HG02610 (cell line): ENCODE data around the gene CCSAP.
"Not testable (repeated sequence)": the region's sequence is repeated elsewhere in the genome, so short reads cannot be mapped to it uniquely, and the experiment has no call there.

Source experiments
- ATAC-seq: cut with Tn5 transposase; IDR thresholded peaks from one replicate; pipeline ENCODE4 v1.9.1; 2021; ENCODE audit warnings: mild to moderate bottlenecking, moderate library complexity; ENCODE audit not compliant: unreplicated experiment

Gene CCSAP

DNA sequence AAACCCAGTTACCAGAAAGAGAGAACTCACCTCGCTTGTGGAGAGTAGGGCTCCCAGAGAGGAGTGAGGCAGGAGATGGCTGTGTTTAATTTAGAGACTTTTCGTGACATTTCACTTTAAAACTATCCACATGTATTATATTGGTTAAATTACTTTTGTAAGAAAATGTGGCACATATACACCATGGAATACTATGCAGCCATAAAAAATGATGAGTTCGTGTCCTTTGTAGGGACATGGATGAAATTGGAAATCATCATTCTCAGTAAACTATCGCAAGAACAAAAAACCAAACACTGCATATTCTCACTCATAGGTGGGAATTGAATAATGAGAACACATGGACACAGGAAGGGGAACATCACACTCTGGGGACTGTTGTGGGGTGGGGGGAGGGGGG lies 51.2 kb downstream of the CCSAP start:
- not testable (repeated sequence) for ATAC-seq

DNA sequence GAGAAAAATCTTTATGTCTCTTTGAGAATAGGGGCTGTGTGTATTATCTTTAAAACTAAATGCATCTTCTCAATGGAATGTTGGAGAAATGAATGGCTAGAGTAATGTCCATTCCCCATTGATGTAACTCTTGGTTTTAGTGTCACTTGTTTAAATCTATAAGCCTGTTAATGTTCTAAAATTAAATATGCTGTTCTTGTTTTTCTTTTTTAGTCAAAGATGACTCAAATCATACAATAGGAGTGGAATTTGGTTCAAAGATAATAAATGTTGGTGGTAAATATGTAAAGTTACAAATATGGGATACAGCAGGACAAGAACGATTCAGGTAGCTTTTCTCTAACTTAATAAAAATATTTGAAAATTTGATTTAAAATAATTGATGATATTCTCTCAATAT lies 54.3 kb downstream of the CCSAP start:
- no peak for ATAC-seq

- no peak for ATAC-seq
These were observed 55.6 kb downstream of the CCSAP start for GRCh38 chr1:229287267-229287666.

DNA sequence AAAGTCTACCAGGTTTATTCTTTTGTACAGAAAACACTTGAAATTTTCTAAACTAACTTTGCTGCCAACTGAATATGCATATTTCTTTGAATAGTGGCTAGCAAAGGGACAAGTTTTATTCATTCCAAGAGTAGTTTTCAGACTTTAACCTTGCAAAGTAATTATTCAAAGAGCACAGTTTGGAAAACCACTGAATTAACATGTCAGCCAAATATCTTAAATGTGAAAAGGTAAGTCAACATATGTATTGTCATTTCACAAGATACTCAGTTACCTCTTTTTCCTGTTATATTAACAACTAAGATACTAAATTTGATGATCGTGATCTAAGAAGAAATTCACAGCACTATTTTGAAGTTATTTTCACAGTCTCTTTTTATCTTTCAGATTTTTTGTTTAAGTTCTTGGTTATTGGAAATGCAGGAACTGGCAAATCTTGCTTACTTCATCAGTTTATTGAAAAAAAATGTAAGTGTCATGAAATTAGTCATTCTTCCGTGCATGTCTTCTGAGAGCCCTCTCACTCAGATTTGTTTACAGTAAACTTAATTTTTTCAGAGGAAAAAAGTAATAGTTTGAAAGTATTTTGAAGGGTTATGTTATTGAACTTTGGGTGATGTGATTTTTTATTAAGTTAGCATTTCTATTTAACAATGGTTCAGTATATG lies 56.6 kb downstream of the CCSAP start:
- no peak for ATAC-seq

- no peak for ATAC-seq
These were observed 57.4 kb downstream of the CCSAP start for GRCh38 chr1:229285440-229285839.

DNA sequence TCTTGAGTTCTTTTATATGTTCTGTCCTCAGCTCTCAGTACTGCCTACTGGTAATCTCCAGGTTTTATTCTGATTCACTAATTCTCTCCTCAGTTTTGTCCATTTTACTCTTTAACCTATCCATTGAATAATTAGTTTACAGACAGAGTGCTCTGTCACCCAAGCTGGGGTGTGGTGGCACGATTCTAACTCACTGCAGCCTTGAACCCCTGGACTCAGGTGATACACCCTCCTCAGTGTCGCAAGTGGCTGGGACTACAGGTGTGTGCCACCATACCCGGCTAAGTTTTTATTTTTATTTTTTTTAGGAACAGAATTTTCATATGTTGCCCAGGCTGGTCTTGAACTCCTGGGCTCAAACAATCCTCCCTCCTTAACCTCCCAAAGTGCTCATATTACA lies 58.0 kb downstream of the CCSAP start:
- ATAC-seq: no peak

DNA sequence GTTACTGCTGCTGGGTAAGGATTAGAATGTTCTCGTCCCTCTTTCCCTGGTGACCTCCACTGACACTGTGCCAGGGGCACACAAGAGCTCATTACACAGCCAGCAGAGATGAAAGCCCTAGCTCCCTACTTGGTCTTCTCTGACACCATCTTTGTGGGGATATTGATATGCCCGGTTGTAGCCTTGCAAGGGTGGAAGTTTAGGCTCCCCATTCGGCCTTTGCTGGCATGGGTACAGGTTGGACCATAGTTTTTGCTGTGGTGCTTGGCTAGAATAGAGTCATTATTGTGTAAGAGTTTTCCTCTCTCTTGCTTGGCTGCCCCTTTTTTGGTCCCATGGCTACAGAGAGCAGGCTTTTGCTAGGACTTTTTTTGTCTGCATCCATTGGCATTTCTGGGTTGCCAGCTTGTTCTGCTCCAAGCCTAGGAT lies 59.6 kb downstream of the CCSAP start:
- ATAC-seq: no peak

DNA sequence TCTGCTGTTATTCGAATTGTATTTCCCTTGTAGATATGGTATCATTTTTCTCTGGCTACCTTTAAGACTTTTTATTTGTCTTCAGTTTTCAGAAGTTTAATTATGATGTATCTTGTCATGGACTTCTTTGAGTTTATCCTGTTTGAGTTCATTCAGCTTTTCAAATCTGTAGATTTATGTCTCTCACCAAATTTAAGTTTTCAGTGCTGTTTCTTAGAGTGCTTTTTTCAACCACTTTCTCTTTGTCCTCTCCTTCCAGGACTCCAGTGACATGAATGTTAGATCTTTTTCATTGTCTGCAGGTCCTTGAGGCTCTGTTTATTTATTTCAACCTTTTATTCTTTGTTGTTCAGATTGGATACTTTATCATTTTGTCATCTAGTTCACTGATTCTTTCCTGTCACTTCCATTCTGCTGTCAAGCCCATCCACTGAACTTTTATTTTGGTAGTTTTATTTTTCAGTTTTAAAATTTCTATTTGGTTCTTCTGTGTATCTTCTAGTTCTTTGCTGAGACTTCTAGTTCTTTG lies 60.5 kb downstream of the CCSAP start:
- ATAC-seq: no peak

GRCh38 chr1:229281339-229281926 lies 61.4 kb downstream of the CCSAP start:
- ATAC-seq: no peak

DNA sequence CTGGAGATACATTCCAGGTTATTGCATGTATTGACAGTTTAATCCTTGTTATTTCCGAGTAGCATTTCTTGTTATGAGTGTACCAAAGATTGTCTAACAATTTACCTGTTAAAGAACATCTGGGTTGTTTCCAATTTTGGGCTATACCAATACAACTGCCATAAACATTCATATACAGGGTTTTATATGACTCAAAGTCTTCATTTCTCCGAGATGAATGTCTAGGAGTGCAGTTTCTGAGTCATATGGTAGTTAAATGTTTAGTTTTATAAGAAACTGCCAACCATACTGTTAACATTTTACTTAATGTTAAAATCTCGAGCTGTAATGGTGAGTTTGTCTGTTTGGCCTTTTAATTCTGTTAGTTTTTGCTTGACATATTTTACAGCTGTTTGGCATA lies 61.9 kb downstream of the CCSAP start:
- ATAC-seq: no peak

- ATAC-seq: no peak
These were observed 62.6 kb downstream of the CCSAP start for GRCh38 chr1:229280037-229280828.

- ATAC-seq: no peak
These were observed 63.6 kb downstream of the CCSAP start for GRCh38 chr1:229279242-229279641.

DNA sequence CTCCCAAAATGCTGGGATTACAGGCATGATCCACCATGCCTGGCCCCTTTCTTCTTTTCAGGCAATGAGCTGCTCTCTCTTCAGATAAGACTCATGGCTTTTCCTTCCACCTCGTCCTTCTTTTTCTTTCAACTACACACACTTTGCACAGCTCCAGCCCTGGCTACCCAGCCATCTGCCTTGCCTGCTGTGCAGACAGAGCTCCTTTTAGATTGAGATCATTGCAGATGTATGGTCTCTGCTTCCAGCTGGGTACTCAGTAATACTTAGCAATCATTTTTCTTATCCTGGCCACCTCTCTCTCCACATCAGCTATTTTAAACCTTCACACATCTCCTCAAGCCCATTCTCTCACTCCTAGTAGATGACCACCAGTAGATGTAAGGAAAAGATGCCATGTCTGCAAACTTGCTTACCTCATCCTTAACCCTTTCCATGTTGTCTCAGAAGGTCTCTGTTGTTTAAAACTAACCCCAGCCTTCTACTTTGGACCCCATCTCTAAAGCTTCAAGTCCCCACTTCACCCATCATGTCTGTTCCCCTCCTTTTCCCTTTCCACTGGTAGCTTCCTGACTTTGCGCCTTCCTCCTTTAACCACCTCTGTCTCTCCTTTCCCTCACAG lies 64.6 kb downstream of the CCSAP start:
- no peak for ATAC-seq

- ATAC-seq: no peak
These were observed 67.8 kb downstream of the CCSAP start for GRCh38 chr1:229275005-229275404.

GRCh38 chr1:229273507-229274232 lies 69.2 kb downstream of the CCSAP start:
- ATAC-seq: no peak

DNA sequence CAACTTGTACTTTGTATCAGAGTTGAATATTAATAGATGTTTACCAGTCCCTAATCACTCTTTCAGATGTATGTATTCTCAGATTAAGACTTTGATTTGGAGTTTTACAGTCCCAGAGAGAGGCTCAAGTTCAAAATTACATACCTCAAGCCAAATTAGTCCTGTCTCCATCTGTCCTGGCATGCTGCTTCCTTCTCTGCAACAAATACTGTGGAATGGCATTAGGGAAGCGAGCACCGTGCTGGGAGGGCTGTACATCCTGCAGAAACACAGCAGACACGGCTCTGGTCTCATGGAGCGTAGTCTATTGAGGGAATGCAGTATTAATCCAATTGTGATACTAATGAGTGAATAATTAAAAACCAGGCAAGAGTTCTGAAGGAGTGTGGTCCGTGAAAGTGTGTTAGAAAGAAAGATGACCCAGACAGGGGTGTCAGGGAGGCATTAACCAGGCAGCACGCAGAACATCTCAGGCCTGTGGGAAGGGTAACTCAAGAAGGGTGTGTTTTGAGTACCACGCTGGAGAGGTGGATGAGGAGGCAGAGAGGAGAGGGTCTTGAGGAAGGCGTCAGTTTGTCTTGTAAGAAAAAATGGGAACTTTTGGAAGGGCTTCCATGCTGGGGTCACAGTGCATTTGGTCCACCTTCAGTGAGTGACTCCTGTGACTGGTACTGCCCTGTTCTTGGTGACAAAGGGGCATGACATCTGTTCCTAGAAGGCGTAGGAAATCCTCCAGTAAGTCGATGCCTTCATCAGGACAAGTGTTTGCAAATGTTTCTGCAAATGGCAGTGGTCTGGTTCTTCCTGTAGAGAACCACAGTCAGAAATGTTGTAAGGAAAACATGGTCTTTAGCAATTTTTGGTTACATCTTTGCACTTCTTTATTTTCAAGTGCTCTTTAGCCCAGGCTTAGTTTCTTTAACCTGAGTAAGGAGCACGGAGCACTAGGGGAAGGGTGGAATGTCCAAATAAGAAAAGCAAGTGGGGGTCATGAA lies 70.4 kb downstream of the CCSAP start:
- no peak for ATAC-seq

DNA sequence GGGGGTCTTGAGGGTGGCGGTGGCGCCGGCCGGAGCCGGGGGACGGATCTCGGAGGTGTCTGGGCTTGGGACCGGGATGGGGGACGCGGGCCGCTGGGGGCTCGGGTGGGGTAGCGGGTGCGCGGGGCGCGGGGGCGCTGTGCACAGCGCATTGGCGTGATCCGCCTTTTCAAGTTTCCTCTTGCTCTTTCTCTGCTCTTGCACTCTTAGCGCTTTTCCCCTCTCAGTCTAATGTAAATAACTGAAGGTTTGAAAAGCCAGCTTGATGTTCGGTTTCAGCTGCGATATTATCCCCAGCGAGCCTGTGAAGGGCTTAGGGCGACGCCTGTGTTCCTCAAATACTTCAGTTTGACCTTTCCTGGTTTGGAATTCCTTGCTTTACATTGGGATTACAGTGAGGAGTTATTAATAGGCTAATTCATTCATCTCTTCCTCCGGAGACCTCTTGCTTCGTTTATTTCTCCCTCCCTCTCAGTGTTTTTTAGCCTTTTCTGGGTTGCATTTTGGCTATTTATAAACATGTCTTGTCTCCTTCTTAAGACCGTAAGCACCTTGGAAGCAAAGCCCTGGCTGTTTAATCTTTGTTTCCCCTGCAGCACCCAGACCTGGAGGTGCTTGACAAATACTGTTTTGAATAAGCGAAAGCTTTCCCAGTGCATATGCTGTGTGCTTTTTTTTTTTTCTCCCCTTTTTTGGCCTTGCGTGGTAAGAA lies 71.2 kb downstream of the CCSAP start:
- ATAC-seq: peak; percentile 37
